Measurements from ENCODE around the gene ABCD1.

DNA sequence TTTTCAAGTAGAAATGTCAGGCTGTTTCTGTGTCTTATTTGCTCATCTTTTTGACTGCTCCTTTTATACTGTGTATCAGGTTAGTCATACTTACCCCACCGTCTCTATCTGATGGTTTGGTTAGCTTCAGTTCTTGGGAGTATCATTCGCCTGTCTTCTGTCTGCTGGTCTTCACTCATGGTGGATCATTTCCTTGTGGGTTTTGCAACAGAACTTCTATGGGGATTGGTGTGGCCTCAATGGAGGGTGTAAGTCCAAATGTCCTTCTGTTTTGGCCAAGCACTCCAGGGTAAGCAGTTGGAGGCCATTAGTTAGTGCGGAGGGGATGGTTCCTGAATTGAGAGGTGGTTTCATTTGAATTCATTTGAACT is 7.2 kb downstream of the ABCD1 start:
- TF ChIP-seq CHD2 (IDR thresholded peaks at IDR 0.05; ENCODE audit: low read length, partially characterized antibody) (no peak), FOXS1 (CRISPR knock-in tag; IDR thresholded peaks at IDR 0.05) (no peak), EP300 (IDR thresholded peaks at IDR 0.05) (no peak)
- TF ChIP-seq, protein P1, sequence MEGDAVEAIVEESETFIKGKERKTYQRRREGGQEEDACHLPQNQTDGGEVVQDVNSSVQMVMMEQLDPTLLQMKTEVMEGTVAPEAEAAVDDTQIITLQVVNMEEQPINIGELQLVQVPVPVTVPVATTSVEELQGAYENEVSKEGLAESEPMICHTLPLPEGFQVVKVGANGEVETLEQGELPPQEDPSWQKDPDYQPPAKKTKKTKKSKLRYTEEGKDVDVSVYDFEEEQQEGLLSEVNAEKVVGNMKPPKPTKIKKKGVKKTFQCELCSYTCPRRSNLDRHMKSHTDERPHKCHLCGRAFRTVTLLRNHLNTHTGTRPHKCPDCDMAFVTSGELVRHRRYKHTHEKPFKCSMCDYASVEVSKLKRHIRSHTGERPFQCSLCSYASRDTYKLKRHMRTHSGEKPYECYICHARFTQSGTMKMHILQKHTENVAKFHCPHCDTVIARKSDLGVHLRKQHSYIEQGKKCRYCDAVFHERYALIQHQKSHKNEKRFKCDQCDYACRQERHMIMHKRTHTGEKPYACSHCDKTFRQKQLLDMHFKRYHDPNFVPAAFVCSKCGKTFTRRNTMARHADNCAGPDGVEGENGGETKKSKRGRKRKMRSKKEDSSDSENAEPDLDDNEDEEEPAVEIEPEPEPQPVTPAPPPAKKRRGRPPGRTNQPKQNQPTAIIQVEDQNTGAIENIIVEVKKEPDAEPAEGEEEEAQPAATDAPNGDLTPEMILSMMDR (IDR thresholded peaks at IDR 0.05): no peak

All from A549 (cell line).